Gastroesophageal sphincter (tissue), 3 donors: ENCODE data around the gene CSNK2A2.

ENCODE experiments used
- CTCF ChIP-seq, 4 experiments: fragments of 200-600 bp in 2 of 4; fragments of 450-650 bp in 2 of 4; sonication (generic) in 1 of 4; IDR thresholded peaks; one replicate each; pipeline ENCODE4 v1.5.1; 2017 to 2019; ENCODE audit warnings: antibody characterized with exemption in 4 of 4, mild to moderate bottlenecking in 2 of 4, moderate library complexity in 2 of 4
- POLR2A ChIP-seq, 2 donors: fragments of 450-650 bp; IDR thresholded peaks; one replicate each; pipeline ENCODE4 v1.6.1; 2017; ENCODE audit warnings: antibody characterized with exemption in 2 of 2, mild to moderate bottlenecking in 2 of 2, moderate library complexity in 1 of 2

GRCh38 chr16:58152246-58152868 is 45.5 kb downstream of the CSNK2A2 start:
- TF ChIP-seq CTCF (IDR thresholded peaks at IDR 0.05) (no peak), POLR2A (IDR thresholded peaks at IDR 0.05) (no peak)
